Muscle layer of duodenum (tissue), 2 donors: Measurements from ENCODE around the gene SMIM32.

ENCODE experiments used
- H3K27ac ChIP-seq: one replicate; pipeline ENCODE4 v1.7.0; 2013; ENCODE audit warnings: mild to moderate bottlenecking, low read length
- H3K27me3 ChIP-seq: one replicate; pipeline ENCODE4 v1.7.0; 2013; ENCODE audit warnings: low read depth, mild to moderate bottlenecking, control low read depth, low read length
- H3K36me3 ChIP-seq, 2 donors: one replicate each; pipeline ENCODE4 v1.7.0; 2013; ENCODE audit warnings: low read length in 2 of 2, control low read depth in 1 of 2, mild to moderate bottlenecking in 1 of 2; ENCODE audit not compliant: insufficient read depth in 2 of 2, control insufficient read depth in 1 of 2
- H3K4me1 ChIP-seq, 2 donors: one replicate each; pipeline ENCODE4 v1.7.0; 2013; ENCODE audit warnings: low read length in 2 of 2, mild to moderate bottlenecking in 2 of 2, control low read depth in 1 of 2, moderate library complexity in 1 of 2; ENCODE audit not compliant: insufficient read depth in 2 of 2, control insufficient read depth in 1 of 2
- H3K4me3 ChIP-seq, 2 donors: one replicate each; pipeline ENCODE4 v1.7.0; 2013; ENCODE audit warnings: low read length in 2 of 2, low read depth in 1 of 2, mild to moderate bottlenecking in 1 of 2
- H3K9me3 ChIP-seq, 2 donors: one replicate each; pipeline ENCODE4 v1.7.0; 2013; ENCODE audit warnings: low read length in 2 of 2, control low read depth in 1 of 2, mild to moderate bottlenecking in 1 of 2; ENCODE audit not compliant: control insufficient read depth in 1 of 2
- donor health status: healthy.

SMIM32 gene

GRCh38 chr5:136206361-136206760 lies 13.4 kb upstream of the SMIM32 start:
- Histone ChIP-seq H3K4me3 (no peak overlapping the region), H3K27ac (no peak overlapping the region), H3K27me3 (no peaks in the 10 kb centered on the region), H3K9me3 (no peaks in the 10 kb centered on the region), H3K4me1 (peaks cover 0 to 7% of the 10 kb centered on the region in 2 donors), H3K36me3 (no peaks in the 10 kb centered on the region)

GRCh38 chr5:136205941-136206340 lies 13.0 kb upstream of the SMIM32 start:
- Histone ChIP-seq H3K27me3 (no peaks in the 10 kb centered on the region), H3K27ac (no peak overlapping the region), H3K36me3 (no peaks in the 10 kb centered on the region), H3K4me1 (peaks cover 0 to 7% of the 10 kb centered on the region in 2 donors), H3K9me3 (no peaks in the 10 kb centered on the region), H3K4me3 (no peak overlapping the region)

- Histone ChIP-seq H3K4me1 (peaks cover 0 to 7% of the 10 kb centered on the region in 2 donors), H3K9me3 (no peaks in the 10 kb centered on the region), H3K36me3 (no peaks in the 10 kb centered on the region), H3K27me3 (no peaks in the 10 kb centered on the region), H3K4me3 (no peak overlapping the region), H3K27ac (no peak overlapping the region)
Observed at GRCh38 chr5:136205061-136205702, 12.2 kb upstream of the SMIM32 start.

GRCh38 chr5:136203303-136203922 lies 10.5 kb upstream of the SMIM32 start:
- Histone ChIP-seq H3K36me3 (no peaks in the 10 kb centered on the region), H3K27me3 (no peaks in the 10 kb centered on the region), H3K4me1 (peaks cover 0 to 7% of the 10 kb centered on the region in 2 donors), H3K27ac (no peak overlapping the region), H3K4me3 (no peak overlapping the region), H3K9me3 (no peaks in the 10 kb centered on the region)

GRCh38 chr5:136202469-136203205 lies 9.7 kb upstream of the SMIM32 start:
- Histone ChIP-seq H3K27ac (no peak overlapping the region), H3K4me1 (peaks cover 0 to 7% of the 10 kb centered on the region in 2 donors), H3K36me3 (no peaks in the 10 kb centered on the region), H3K27me3 (no peaks in the 10 kb centered on the region), H3K4me3 (no peak overlapping the region), H3K9me3 (no peaks in the 10 kb centered on the region)

- Histone ChIP-seq H3K4me3 (no peak overlapping the region), H3K4me1 (peaks cover 0 to 7% of the 10 kb centered on the region in 2 donors), H3K27me3 (no peaks in the 10 kb centered on the region), H3K36me3 (no peaks in the 10 kb centered on the region), H3K9me3 (no peaks in the 10 kb centered on the region), H3K27ac (no peak overlapping the region)
Observed at GRCh38 chr5:136201870-136202269, 8.9 kb upstream of the SMIM32 start.

- Histone ChIP-seq H3K4me1 (peaks cover 0 to 7% of the 10 kb centered on the region in 2 donors), H3K36me3 (no peaks in the 10 kb centered on the region), H3K27me3 (no peaks in the 10 kb centered on the region), H3K27ac (no peak overlapping the region), H3K9me3 (no peaks in the 10 kb centered on the region), H3K4me3 (no peak overlapping the region)
Observed at GRCh38 chr5:136200761-136201160, 7.8 kb upstream of the SMIM32 start.

- Histone ChIP-seq H3K4me1 (peaks cover 0 to 7% of the 10 kb centered on the region in 2 donors), H3K4me3 (no peak overlapping the region), H3K9me3 (no peaks in the 10 kb centered on the region), H3K36me3 (no peaks in the 10 kb centered on the region), H3K27me3 (no peaks in the 10 kb centered on the region), H3K27ac (no peak overlapping the region)
Observed at GRCh38 chr5:136200130-136200529, 7.2 kb upstream of the SMIM32 start.

- no peaks in the 10 kb centered on the region for H3K27me3 ChIP-seq
- peaks cover 0 to 7% of the 10 kb centered on the region in 2 donors for H3K4me1 ChIP-seq
- no peak overlapping the region for H3K4me3 ChIP-seq
- no peak overlapping the region for H3K27ac ChIP-seq
- H3K9me3 ChIP-seq = no peaks in the 10 kb centered on the region
- no peaks in the 10 kb centered on the region for H3K36me3 ChIP-seq
Observed at GRCh38 chr5:136199408-136199807, 6.4 kb upstream of the SMIM32 start.

- Histone ChIP-seq H3K4me1 (peaks cover 0 to 12% of the 10 kb centered on the region in 2 donors), H3K27me3 (no peaks in the 10 kb centered on the region), H3K27ac (no peak overlapping the region), H3K4me3 (no peak overlapping the region), H3K9me3 (no peaks in the 10 kb centered on the region), H3K36me3 (no peaks in the 10 kb centered on the region)
Observed at GRCh38 chr5:136198453-136198852, 5.5 kb upstream of the SMIM32 start.

GRCh38 chr5:136197462-136198142 lies 4.6 kb upstream of the SMIM32 start:
- Histone ChIP-seq H3K4me1 (peaks cover 0 to 12% of the 10 kb centered on the region in 2 donors), H3K27ac (no peak overlapping the region), H3K4me3 (no peak overlapping the region), H3K27me3 (no peaks in the 10 kb centered on the region), H3K9me3 (no peaks in the 10 kb centered on the region), H3K36me3 (no peaks in the 10 kb centered on the region)
